HUES48 (cell line): ENCODE measurements around the gene RAP2A.

Source experiments
- H3K27ac ChIP-seq: one replicate; pipeline ENCODE4 v1.7.0; 2013; ENCODE audit warnings: low read depth, low read length, inconsistent platforms
- H3K27me3 ChIP-seq: 2 replicates; pipeline ENCODE4 v1.6.1; 2013; ENCODE audit warnings: mild to moderate bottlenecking, low read length; ENCODE audit not compliant: control insufficient read depth, insufficient read depth
- H3K36me3 ChIP-seq: 2 replicates; pipeline ENCODE4 v1.6.1; 2013; ENCODE audit warnings: low read length; ENCODE audit not compliant: control insufficient read depth, insufficient read depth
- H3K4me1 ChIP-seq: 2 replicates; pipeline ENCODE4 v1.6.1; 2013; ENCODE audit warnings: mild to moderate bottlenecking, low read length; ENCODE audit not compliant: control insufficient read depth, insufficient read depth
- H3K4me3 ChIP-seq: 2 replicates; pipeline ENCODE4 v1.5.1; 2013; ENCODE audit warnings: mild to moderate bottlenecking, low read depth, low read length
- H3K9ac ChIP-seq: 2 replicates; pipeline ENCODE4 v1.6.1; 2013; ENCODE audit warnings: mild to moderate bottlenecking, low read depth, low read length, moderate library complexity
- H3K9me3 ChIP-seq: 2 replicates; pipeline ENCODE4 v1.6.1; 2013; ENCODE audit warnings: low read length; ENCODE audit not compliant: control insufficient read depth, insufficient read depth

Gene RAP2A

DNA sequence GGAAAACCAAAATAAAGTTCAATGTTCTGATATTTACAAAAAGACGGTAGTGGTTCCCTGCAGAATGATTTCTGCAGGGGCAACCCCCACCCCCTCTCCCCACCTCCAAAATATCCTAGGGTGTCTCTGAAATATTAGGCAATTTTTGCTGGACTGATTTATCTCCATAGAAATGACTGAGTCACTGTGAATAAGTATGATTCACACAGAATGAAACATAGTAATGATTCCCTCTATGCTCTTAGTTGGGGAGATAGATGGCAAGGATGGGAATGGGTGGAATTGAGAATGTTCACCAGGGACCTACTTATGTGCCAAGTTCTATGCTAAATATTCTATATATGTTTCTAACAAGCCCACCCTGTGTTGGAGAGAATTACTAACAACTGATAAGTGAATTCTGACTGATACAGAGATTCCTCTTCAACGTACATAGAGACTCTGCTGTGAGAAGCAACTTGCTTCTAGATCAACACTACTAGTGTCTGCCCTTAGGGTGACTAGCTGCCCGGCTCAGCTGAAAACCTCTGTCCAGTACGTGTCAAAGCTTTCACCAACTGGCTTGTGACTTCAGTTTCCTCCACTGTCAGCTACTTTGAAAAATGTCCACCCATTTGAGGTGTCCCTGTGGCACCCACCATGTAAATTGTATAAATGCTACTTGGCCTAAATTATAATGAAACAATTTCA is 38.4 kb upstream of the RAP2A start:
- no peak overlapping the region for H3K27ac ChIP-seq
- no peaks in the 10 kb centered on the region for H3K9me3 ChIP-seq
- no peaks in the 10 kb centered on the region for H3K36me3 ChIP-seq
- no peaks in the 10 kb centered on the region for H3K4me1 ChIP-seq
- no peak overlapping the region for H3K9ac ChIP-seq
- H3K27me3 ChIP-seq: no peaks in the 10 kb centered on the region
- H3K4me3 ChIP-seq: no peak overlapping the region

DNA sequence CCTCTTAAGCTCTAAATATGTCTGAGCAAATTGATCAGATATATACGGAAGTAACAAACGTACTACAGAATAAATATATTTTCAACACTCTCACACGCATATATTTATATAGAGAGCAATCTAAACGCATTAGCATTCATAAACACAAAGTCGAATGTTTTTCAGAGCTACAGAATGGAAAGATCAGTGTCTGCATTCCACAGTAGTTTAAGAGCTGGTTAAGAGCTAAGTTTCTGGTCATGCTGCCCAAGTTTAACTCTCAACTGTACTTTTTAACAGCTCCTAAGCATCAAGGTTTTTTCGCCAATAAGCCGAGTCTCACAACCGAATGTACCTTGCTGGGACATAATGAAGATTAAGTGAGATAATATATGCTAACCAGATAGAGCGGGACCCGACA is 36.7 kb upstream of the RAP2A start:
- no peaks in the 10 kb centered on the region for H3K4me1 ChIP-seq
- H3K27ac ChIP-seq: no peak overlapping the region
- H3K4me3 ChIP-seq: no peak overlapping the region
- no peak overlapping the region for H3K9ac ChIP-seq
- no peaks in the 10 kb centered on the region for H3K36me3 ChIP-seq
- no peaks in the 10 kb centered on the region for H3K27me3 ChIP-seq
- no peaks in the 10 kb centered on the region for H3K9me3 ChIP-seq

DNA sequence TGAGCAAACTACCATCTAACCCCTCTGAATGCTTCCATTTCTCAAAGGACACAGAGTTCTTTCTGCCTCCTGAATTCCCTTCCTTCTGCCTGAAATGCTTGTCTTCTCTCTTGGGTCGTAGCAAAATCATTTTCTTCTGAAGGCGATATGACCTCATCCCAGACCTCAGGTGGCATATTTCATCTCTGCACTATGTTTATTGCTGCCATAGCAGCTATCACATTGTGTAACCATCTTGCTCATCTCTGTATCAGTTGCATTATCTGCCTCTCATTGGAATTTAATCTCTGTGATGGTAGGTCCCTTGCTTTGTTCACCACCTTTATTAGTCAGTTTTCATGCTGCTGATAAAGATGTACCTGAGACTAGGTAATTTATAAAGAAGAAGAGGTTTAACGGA is 32.5 kb upstream of the RAP2A start:
- Histone ChIP-seq H3K4me3 (no peak overlapping the region), H3K9ac (no peak overlapping the region), H3K9me3 (no peaks in the 10 kb centered on the region), H3K27ac (no peak overlapping the region), H3K36me3 (no peaks in the 10 kb centered on the region), H3K27me3 (no peaks in the 10 kb centered on the region), H3K4me1 (no peaks in the 10 kb centered on the region)

DNA sequence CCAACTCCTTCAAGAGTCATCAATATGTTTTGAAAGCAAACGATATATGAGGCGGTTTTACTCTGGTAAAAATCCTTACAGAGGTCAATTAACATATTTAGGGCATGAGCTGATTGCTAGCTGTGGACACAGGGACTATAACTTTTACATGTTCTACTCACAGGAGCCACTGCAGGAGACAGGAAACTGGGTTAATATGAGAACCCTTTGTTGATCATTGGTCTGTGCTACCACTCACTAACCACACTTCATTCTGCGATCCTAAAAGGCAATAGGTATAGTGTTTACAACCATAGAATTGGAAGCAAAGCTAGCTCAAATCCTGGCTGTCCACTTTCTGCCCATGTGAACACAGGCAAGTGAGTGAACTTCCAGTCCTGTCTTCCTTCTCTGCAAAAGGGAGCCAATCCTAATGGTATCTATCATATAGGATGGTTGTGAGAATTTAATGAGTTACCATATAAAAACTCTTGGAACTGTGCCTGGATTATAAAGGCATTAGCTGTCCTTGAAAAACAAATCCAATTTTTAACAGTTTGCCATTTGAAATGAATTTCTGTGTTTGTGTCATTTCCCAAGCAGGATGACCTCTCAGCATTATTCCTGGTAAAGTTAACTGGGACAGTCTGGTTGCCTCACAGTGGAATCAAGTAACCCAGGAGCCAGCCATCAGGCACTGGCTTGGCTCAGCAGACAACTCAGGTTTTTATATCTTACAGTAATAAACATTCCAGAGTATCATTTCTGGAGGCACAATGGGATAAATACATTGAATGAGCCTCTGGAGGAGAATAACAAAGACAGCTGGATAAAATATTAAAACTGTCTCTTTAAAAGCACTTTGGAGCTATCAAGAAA is 29.8 kb upstream of the RAP2A start:
- Histone ChIP-seq H3K9me3 (no peaks in the 10 kb centered on the region), H3K4me3 (no peak overlapping the region), H3K4me1 (no peaks in the 10 kb centered on the region), H3K36me3 (no peaks in the 10 kb centered on the region), H3K9ac (no peak overlapping the region), H3K27ac (no peak overlapping the region), H3K27me3 (no peaks in the 10 kb centered on the region)

DNA sequence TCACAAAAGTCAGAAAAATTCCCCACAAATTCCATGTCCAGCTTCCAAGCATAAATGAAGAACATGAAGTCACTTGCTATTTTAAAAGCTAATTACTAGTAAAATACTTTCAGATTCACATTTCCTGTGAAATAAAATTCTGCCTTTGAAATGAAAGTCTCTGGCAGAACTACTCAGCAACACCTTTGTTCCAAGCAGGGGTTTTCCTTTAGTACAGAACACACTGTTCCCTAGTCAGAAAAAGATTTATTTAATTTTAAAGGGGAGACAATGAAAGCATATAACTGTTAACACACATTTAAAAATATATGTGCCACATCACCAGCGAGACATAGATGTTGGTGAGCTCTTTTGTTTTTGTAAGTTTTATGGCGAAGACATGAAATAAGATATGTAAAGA is 26.4 kb upstream of the RAP2A start:
- no peaks in the 10 kb centered on the region for H3K27me3 ChIP-seq
- no peak overlapping the region for H3K9ac ChIP-seq
- H3K4me3 ChIP-seq: no peak overlapping the region
- no peaks in the 10 kb centered on the region for H3K9me3 ChIP-seq
- H3K36me3 ChIP-seq: no peaks in the 10 kb centered on the region
- H3K27ac ChIP-seq: no peak overlapping the region
- no peaks in the 10 kb centered on the region for H3K4me1 ChIP-seq

DNA sequence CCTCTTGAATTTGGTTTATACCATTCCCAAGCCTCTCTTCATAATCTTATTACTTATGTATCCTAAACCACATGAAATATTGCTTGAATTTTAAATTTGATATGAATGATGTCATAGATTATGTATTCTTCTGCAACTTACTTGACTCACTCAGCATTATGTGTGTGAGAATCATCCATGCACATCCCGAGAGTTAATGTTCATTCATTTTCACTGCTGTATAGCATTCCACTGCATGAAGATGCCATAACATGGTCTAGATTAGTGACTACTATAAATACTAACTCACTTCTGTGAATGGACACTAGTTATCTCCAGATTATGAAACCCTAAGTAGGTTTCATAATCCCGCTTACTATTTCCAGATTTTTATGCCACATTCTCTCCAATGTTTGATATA is 25.0 kb upstream of the RAP2A start:
- 0 out of 2 replicates have a peak, but pooled peaks cover 7% of the 10 kb centered on the region for H3K4me1 ChIP-seq
- H3K4me3 ChIP-seq: no peak overlapping the region
- no peaks in the 10 kb centered on the region for H3K27me3 ChIP-seq
- H3K9ac ChIP-seq: no peak overlapping the region
- no peaks in the 10 kb centered on the region for H3K9me3 ChIP-seq
- H3K36me3 ChIP-seq: no peaks in the 10 kb centered on the region
- H3K27ac ChIP-seq: no peak overlapping the region

DNA sequence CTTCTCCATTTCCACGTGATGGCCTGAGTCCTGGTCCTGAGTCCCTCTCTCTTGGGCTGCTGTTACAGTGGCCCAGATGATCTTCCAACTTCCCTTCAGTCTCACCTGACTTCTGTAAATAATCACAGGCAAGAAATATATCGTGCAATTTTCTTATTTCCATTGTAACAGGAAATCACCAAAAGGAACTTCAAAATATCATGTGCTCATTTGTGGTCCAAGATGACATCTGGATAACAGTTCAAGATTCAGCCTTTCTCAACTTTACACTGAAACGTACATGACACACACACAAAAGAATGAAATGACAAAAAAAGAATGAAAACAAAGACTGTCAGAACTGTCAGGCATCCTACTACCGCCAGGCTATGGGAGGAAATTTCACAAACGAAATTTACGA is 22.0 kb upstream of the RAP2A start:
- Histone ChIP-seq H3K9me3 (no peaks in the 10 kb centered on the region), H3K36me3 (no peaks in the 10 kb centered on the region), H3K4me3 (no peak overlapping the region), H3K9ac (no peak overlapping the region), H3K4me1 (peaks cover 12% of the 10 kb centered on the region; the same call in 1 of the 2 replicates), H3K27ac (no peak overlapping the region), H3K27me3 (no peaks in the 10 kb centered on the region)

DNA sequence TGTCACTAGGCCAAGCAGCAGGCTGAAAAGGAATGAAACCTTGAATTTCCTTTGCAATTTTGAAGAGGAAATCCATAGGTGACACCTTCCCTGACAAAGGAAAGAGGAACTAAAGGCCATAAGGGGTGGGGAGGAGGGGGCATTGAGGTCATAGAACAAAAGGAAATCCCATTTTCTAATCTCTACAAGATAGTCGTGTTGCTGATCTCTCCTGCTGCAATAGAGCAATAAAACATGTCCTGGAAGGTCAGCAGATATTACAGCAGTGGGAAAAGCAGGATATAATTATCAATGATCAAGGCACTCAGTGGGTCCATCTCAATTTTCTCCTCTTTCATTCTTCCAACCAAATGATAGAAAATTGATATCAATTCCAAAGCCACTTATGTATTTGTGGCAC is 20.3 kb upstream of the RAP2A start:
- Histone ChIP-seq H3K27me3 (no peaks in the 10 kb centered on the region), H3K4me1 (peaks cover 12% of the 10 kb centered on the region; the same call in 1 of the 2 replicates), H3K9ac (no peak overlapping the region), H3K9me3 (no peaks in the 10 kb centered on the region), H3K36me3 (no peaks in the 10 kb centered on the region), H3K27ac (no peak overlapping the region), H3K4me3 (no peak overlapping the region)

DNA sequence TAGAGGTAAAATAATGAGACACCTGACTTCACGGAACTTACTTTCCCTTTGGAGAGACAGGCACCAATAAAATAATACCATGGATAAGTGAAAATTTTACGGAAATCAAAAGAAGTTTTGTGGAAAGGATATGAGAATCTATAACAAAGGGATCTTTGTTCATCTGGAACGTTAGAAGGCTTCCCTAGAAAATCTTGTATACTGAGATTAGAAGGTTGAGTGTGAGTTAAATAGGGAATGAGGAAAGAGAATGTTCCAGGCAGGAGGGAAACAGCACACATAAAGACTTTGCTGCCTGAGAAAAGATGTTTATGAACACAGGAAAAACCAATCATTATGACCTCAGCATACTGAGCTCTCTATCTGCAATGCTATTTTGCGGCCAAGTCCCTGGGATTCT is 19.6 kb upstream of the RAP2A start:
- Histone ChIP-seq H3K4me1 (peaks cover 12% of the 10 kb centered on the region; the same call in 1 of the 2 replicates), H3K4me3 (no peak overlapping the region), H3K9me3 (no peaks in the 10 kb centered on the region), H3K36me3 (no peaks in the 10 kb centered on the region), H3K9ac (no peak overlapping the region), H3K27me3 (no peaks in the 10 kb centered on the region), H3K27ac (no peak overlapping the region)

DNA sequence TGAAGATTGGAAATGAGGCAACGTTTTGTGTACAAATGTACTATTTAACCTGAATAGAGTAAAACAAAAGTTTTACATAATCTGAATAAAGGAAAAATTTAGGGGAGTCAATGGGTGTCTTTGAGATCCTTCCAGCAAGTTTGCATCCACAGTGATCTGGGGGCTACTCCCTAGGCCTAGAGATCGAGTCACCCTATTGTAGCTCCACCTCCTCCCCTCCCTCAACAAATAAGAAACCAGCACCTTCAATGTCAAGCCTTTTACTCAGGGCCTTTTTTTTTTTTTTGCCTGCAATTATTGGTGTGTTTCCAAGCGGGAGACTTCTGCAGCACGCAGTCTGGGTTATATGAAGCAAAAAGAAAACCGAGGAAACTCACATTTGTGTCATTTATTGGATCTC is 16.3 kb upstream of the RAP2A start:
- Histone ChIP-seq H3K9me3 (no peaks in the 10 kb centered on the region), H3K27ac (no peak overlapping the region), H3K36me3 (no peaks in the 10 kb centered on the region), H3K4me1 (peaks cover 12% of the 10 kb centered on the region; the same call in 1 of the 2 replicates), H3K4me3 (no peak overlapping the region), H3K27me3 (no peaks in the 10 kb centered on the region), H3K9ac (no peak overlapping the region)
